Naive thymus-derived CD4-positive, alpha-beta T cell (primary cell): ENCODE data around the gene KDM2A. TPM values are rescaled to one million over a fixed set of nuclear protein-coding genes. Genes with fewer than 3 reads are reported as not detected.
"Not testable (repeated sequence)": the region's sequence is repeated elsewhere in the genome, so short reads cannot be mapped to it uniquely, and the experiment has no call there.

Source experiments
- ATAC-seq: fragments of 150-1000 bp; cut with Tn5 transposase; 2 replicates; pipeline ENCODE4 v1.10.0; 2021; ENCODE audit warnings: mild to moderate bottlenecking, moderate library complexity
- CTCF ChIA-PET: fragments of 350-600 bp; sonication (Branson Sonifier 250); formaldehyde crosslinking; loops from one replicate; lab custom pipeline; 2021; ENCODE audit warnings: antibody characterized with exemption; lab: Charles Lee
- POLR2A ChIA-PET: fragments of 350-600 bp; sonication (Branson Sonifier 250); formaldehyde crosslinking; loops from one replicate; lab custom pipeline; 2021; ENCODE audit warnings: antibody characterized with exemption, inconsistent platforms; lab: Charles Lee
- DNase-seq, 9 donors: peaks; one replicate each; pipeline versions ENCODE4 v3.0.0 to v3.0.0-alpha.2; 2020 to 2022; ENCODE audit warnings: mixed read lengths in 1 of 9
- H3K27ac ChIP-seq: one replicate; pipeline ENCODE4 v1.7.0; 2013; ENCODE audit warnings: mild to moderate bottlenecking, low read depth, low read length, moderate library complexity
- H3K27me3 ChIP-seq, 2 donors: one replicate each; pipeline ENCODE4 v1.7.0; 2013; ENCODE audit warnings: low read length in 2 of 2, mild to moderate bottlenecking in 2 of 2, moderate library complexity in 2 of 2; ENCODE audit not compliant: control insufficient read depth in 2 of 2, insufficient read depth in 2 of 2
- H3K36me3 ChIP-seq, 3 experiments: 1 replicate in 2 of 3; 2 replicates in 1 of 3; pipeline ENCODE4 v1.7.0; 2013; ENCODE audit warnings: low read length in 3 of 3, mild to moderate bottlenecking in 3 of 3, moderate library complexity in 1 of 3; ENCODE audit not compliant: insufficient read depth in 3 of 3, control insufficient read depth in 2 of 3
- H3K4me1 ChIP-seq, 2 donors: one replicate each; pipeline ENCODE4 v1.7.0; 2013; ENCODE audit warnings: low read length in 2 of 2, mild to moderate bottlenecking in 2 of 2, moderate library complexity in 1 of 2; ENCODE audit not compliant: control insufficient read depth in 2 of 2, insufficient read depth in 2 of 2
- H3K4me3 ChIP-seq: 2 replicates; pipeline ENCODE4 v1.7.0; 2013; ENCODE audit warnings: mild to moderate bottlenecking, low read length
- H3K9me3 ChIP-seq, 3 experiments: 1 replicate in 2 of 3; 2 replicates in 1 of 3; pipeline ENCODE4 v1.7.0; 2013; ENCODE audit warnings: low read length in 3 of 3; ENCODE audit not compliant: control insufficient read depth in 2 of 3
- H3K27ac Mint-ChIP-seq, 9 donors: one replicate each; pipeline ENCODE4 v1.8.0; 2020 to 2022; ENCODE audit warnings: mixed read lengths in 9 of 9, mild to moderate bottlenecking in 8 of 9, moderate library complexity in 5 of 9, inconsistent platforms in 2 of 9
- H3K27me3 Mint-ChIP-seq, 5 donors: one replicate each; pipeline ENCODE4 v1.8.0; 2021 to 2022; ENCODE audit warnings: mixed read lengths in 5 of 5, mild to moderate bottlenecking in 1 of 5
- H3K36me3 Mint-ChIP-seq, 5 donors: one replicate each; pipeline ENCODE4 v1.8.0; 2020 to 2022; ENCODE audit warnings: mixed read lengths in 5 of 5, mild to moderate bottlenecking in 3 of 5, inconsistent platforms in 1 of 5
- H3K4me1 Mint-ChIP-seq, 7 donors: one replicate each; pipeline ENCODE4 v1.8.0; 2020 to 2022; ENCODE audit warnings: mixed read lengths in 7 of 7, mild to moderate bottlenecking in 3 of 7, inconsistent platforms in 1 of 7
- H3K4me3 Mint-ChIP-seq, 10 donors: one replicate each; pipeline ENCODE4 v1.8.0; 2020 to 2022; ENCODE audit warnings: mild to moderate bottlenecking in 10 of 10, mixed read lengths in 10 of 10, moderate library complexity in 6 of 10, inconsistent platforms in 2 of 10
- H3K9me3 Mint-ChIP-seq, 11 donors: one replicate each; pipeline ENCODE4 v1.8.0; 2020 to 2022; ENCODE audit warnings: mixed read lengths in 11 of 11, mild to moderate bottlenecking in 4 of 11, inconsistent platforms in 1 of 11, moderate library complexity in 1 of 11
- intact Hi-C, 2 donors: fragments of 100-400 bp; cut with micrococcal nuclease; formaldehyde crosslinking; loops; one replicate each; pipeline ENCODE4 v1.15.1; 2023
- polyA plus RNA-seq, 2 donors: library from polyadenylated mRNA; unstranded; fragments of 300-500 nt; fragmentation: Illumina TruSeq; gene quantifications; one replicate each; pipeline ENCODE4 v1.2.3, GENCODE V29; 2021
- total RNA-seq, 6 experiments: library from RNA in 5 of 6; stranded (reverse) in 5 of 6; gene quantifications; 1 replicate in 5 of 6; 2 replicates in 1 of 6; pipeline ENCODE4 v1.2.3 and lab custom pipeline; 2021 to 2026

KDM2A gene
- total and polyA plus RNA-seq, 7 experiments from 2014 or later = 8.7 to 298 (median 223) TPM

DNA sequence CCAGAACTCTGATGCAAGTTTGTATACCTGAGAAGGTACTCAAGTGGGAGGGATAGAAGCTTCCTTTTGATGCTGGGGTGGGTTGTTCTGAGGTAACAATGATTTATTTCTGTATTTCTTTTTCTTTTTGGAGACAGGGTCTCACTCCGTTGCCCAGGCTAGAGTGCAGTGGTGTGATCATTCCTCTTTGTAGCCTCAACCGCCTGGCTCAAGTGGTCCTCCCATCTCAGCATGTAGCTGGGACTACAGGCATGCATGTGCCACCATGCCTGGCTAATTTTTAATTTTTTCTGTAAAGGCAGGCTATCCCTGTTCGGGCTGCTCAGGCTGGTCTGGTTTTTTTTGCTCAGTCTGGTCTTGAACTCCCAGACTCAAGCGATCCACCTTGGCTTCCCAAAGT, 7.9 kb downstream of the KDM2A start:
- H3K27ac ChIP-seq = no peak overlapping the region

DNA sequence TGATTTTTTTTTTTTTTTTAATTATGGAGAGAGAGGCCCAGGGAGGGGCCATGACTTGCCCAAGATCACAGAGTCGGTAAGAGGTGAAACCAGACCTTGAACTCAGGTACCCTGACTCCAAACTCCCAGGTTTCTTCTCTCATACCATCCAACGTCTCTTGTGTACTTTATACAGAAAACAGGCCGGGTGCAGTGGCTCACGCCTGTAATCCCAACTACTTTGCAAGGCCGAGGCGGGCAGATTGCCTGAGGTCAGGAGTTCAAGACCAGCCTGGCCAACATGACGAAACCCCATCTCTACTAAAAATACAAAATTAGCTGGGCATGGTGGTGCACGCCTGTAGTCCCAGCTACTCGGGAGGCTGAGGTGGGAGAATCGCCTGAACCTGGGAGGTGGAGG, 11.8 kb downstream of the KDM2A start:
- H3K9me3 Mint-ChIP-seq, ATAC-seq, DNase-seq, intact Hi-C loops, H3K27me3 Mint-ChIP-seq, H3K27me3 ChIP-seq, H3K4me3 Mint-ChIP-seq, H3K9me3 ChIP-seq, H3K4me1 ChIP-seq, H3K27ac Mint-ChIP-seq, H3K4me3 ChIP-seq, CTCF ChIA-PET, POLR2A ChIA-PET, H3K27ac ChIP-seq: not testable (repeated sequence)
- peaks cover 14 to 46% (median 38%) of the 10 kb centered on the region in 7 donors for H3K4me1 Mint-ChIP-seq
- H3K36me3 ChIP-seq = peaks cover 7 to 64% (median 17%) of the 10 kb centered on the region in 3 experiments
- H3K36me3 Mint-ChIP-seq = peaks cover 19 to 47% (median 29%) of the 10 kb centered on the region in 5 donors

More for the DNA sequence above, 7.9 kb downstream of the KDM2A start:
- Mint-ChIP-seq H3K4me3 (no peak overlapping the region), H3K27me3 (no peaks in the 10 kb centered on the region), H3K4me1 (peaks cover 21 to 44% (median 38%) of the 10 kb centered on the region in 7 donors), H3K36me3 (peaks cover 8 to 28% (median 15%) of the 10 kb centered on the region in 5 donors), H3K9me3 (no peaks in the 10 kb centered on the region), H3K27ac (peak overlapping the region in 3 of 9 donors; percentile 42 to 56 (median 43))
- intact Hi-C loops = no loop called here
- ChIA-PET CTCF (interaction anchor here (0.7 to 1.7 kb wide), 3 partner anchors 46 to 226 kb away, joined by 4 to 5 read pairs (median 5); partner anchors contain the start of gene POLD4), POLR2A (interaction anchor here (0.7 to 1.1 kb wide), 3 partner anchors 9 to 113 kb away, joined by 3 to 4 read pairs (median 4); no protein-coding TSS in a partner anchor)
- ATAC-seq (no peak), DNase-seq (no peak)
- Histone ChIP-seq H3K36me3 (peaks cover 0 to 27% (median 4%) of the 10 kb centered on the region in 3 experiments), H3K4me1 (peaks cover 1 to 3% of the 10 kb centered on the region in 2 donors), H3K4me3 (no peak overlapping the region), H3K27me3 (no peaks in the 10 kb centered on the region), H3K9me3 (no peaks in the 10 kb centered on the region)

DNA sequence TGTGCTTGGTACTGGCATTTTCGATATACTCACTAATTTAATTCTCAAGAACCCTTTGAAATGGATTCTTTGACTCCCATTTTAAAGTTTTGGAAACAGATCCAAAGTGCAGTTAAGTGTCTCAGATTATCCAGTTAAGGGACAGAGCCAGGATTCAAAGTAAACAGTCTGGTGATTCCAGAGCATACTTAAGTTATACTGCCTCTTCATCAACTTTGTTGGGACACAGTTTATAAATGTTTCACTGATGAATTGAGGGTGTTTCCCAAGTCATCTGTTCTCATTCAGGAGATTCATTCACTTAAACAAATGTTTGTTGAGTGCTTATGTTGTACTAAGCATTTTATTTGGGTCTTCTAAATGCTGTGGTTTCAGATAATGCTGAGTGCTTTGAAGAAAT, 17.1 kb downstream of the KDM2A start:
- no peak overlapping the region for H3K4me3 ChIP-seq
- Mint-ChIP-seq H3K9me3 (no peaks in the 10 kb centered on the region), H3K27ac (peak overlapping the region in 5 of 9 donors; percentile 14 to 53 (median 43)), H3K27me3 (no peaks in the 10 kb centered on the region), H3K36me3 (peaks cover 28 to 59% (median 40%) of the 10 kb centered on the region in 5 donors), H3K4me1 (peaks cover 21 to 52% (median 48%) of the 10 kb centered on the region in 7 donors), H3K4me3 (no peak overlapping the region)
- H3K27me3 ChIP-seq = no peaks in the 10 kb centered on the region
- no peaks in the 10 kb centered on the region for H3K9me3 ChIP-seq
- intact Hi-C loops = no loop called here
- no peaks in the 10 kb centered on the region for H3K4me1 ChIP-seq
- POLR2A ChIA-PET = no interaction called here
- CTCF ChIA-PET = interaction anchor here (1.1 to 1.3 kb wide), 2 partner anchors 26 to 54 kb away, joined by 4 to 5 read pairs; no protein-coding TSS in a partner anchor
- peaks cover 7 to 86% (median 17%) of the 10 kb centered on the region in 3 experiments for H3K36me3 ChIP-seq
- no peak overlapping the region for H3K27ac ChIP-seq
- DNase-seq (no peak), ATAC-seq (no peak)

DNA sequence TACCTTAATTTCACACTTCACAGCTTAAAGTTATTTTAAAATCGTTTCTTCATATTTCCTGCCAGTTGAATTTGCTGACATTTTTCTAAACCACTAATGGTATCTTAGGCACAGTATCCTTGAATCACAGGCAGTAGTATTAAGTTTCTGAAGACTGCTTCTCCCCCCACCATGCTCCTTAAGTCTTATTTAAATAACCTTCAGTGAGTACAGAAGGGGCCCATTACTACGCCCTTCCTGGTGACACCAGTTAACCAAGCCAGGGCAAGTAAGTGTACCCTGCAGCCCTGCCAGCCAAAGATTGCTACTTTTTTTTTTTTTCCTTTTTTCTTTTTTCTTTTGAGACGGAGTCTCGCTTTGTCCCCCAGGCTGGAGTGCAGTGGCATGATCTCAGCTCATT, 19.9 kb downstream of the KDM2A start:
- Histone ChIP-seq H3K9me3 (no peaks in the 10 kb centered on the region), H3K36me3 (peaks cover 7 to 62% (median 13%) of the 10 kb centered on the region in 3 experiments), H3K27me3 (no peaks in the 10 kb centered on the region), H3K4me3 (no peak overlapping the region), H3K4me1 (no peaks in the 10 kb centered on the region), H3K27ac (no peak overlapping the region)
- ChIA-PET CTCF (no interaction called here), POLR2A (interaction anchor here (0.7 kb wide), 1 partner anchor 1441 kb away, joined by 3 read pairs; no protein-coding TSS in a partner anchor)
- ATAC-seq = no peak
- intact Hi-C loops = no loop called here
- H3K36me3 Mint-ChIP-seq = peaks cover 19 to 47% (median 24%) of the 10 kb centered on the region in 5 donors
- no peaks in the 10 kb centered on the region for H3K9me3 Mint-ChIP-seq
- H3K4me1 Mint-ChIP-seq = peaks cover 17 to 42% (median 36%) of the 10 kb centered on the region in 7 donors
- H3K27ac Mint-ChIP-seq = peak overlapping the region in 3 of 9 donors; percentile 16 to 73 (median 28)
- no peak overlapping the region for H3K4me3 Mint-ChIP-seq
- DNase-seq = no peak
- H3K27me3 Mint-ChIP-seq = no peaks in the 10 kb centered on the region

DNA sequence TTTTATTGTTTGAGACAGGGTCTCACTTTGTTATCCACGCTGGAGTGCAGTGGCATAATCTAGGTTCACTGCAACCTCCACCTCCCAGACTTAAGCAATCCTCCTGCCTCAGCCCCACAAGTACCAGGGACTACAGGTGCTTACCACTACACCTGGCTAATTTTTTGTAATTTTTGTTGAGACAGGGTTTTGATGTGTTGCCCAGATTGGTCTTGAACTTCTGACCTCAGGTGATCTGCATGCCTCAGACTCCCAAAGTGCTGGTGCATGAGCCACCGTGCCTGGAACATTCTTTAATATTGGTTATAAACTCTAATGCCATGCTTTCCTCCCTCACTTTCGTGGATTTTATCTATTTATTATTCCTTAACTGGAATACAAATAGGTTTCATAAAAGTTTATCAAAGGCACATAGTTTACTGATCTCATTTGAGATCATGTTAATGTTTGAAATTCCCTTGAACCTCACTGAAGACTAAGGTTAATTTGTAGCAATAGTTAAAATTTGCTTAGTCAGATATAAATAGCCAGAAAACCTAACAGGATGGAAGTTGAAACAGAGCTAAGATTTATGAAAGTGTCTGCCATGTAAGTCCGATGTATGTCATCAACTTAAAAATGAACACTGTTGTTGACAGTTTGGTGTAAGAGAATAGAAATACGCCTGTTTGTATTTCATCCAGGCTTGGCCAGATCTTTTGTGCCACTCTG, 27.6 kb downstream of the KDM2A start:
- Mint-ChIP-seq H3K36me3 (peaks cover 0 to 28% (median 12%) of the 10 kb centered on the region in 5 donors), H3K27ac (peak overlapping the region in 2 of 9 donors; percentile 53 to 70), H3K9me3 (no peaks in the 10 kb centered on the region), H3K4me1 (peaks cover 6 to 20% (median 7%) of the 10 kb centered on the region in 7 donors), H3K4me3 (no peak overlapping the region), H3K27me3 (no peaks in the 10 kb centered on the region)
- DNase-seq (no peak), ATAC-seq (no peak)
- CTCF ChIA-PET = no interaction called here
- POLR2A ChIA-PET = no interaction called here
- H3K27ac ChIP-seq = no peak overlapping the region
- H3K27me3 ChIP-seq = no peaks in the 10 kb centered on the region
- H3K4me1 ChIP-seq = no peaks in the 10 kb centered on the region
- intact Hi-C loops = no loop called here
- H3K4me3 ChIP-seq = no peak overlapping the region
- H3K9me3 ChIP-seq = no peaks in the 10 kb centered on the region
- H3K36me3 ChIP-seq = peaks cover 0 to 35% (median 6%) of the 10 kb centered on the region in 3 experiments

DNA sequence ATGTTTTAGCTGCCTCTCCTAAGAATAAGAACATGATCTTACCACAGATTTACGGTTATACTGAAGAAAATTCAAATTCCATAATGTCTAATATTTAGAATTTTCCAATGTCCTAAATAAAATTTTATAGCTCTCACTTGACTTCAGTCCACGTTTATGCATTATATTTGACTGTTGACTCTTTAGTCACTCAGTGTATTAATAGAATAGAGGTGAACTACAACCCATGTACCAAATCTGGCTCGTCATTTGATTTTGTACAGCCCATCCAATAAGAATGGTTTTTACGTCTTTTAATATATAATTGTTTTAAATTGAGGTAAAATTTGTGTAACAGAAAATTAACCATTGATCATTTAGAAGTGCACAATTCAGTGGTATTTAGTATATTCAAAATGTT, 34.9 kb downstream of the KDM2A start:
- Mint-ChIP-seq H3K9me3 (no peaks in the 10 kb centered on the region), H3K27ac (peak overlapping the region in 1 of 9 donors; percentile 8), H3K36me3 (peaks cover 0 to 23% (median 8%) of the 10 kb centered on the region in 5 donors), H3K27me3 (no peaks in the 10 kb centered on the region), H3K4me3 (no peak overlapping the region), H3K4me1 (peaks cover 11 to 22% (median 15%) of the 10 kb centered on the region in 7 donors)
- ChIA-PET POLR2A (no interaction called here), CTCF (interaction anchor here (0.6 kb wide), 1 partner anchor 11 kb away, joined by 4 read pairs; no protein-coding TSS in a partner anchor)
- intact Hi-C loops = no loop called here
- DNase-seq (no peak), ATAC-seq (no peak)
- H3K4me1 ChIP-seq = no peaks in the 10 kb centered on the region
- peaks cover 0 to 26% (median 9%) of the 10 kb centered on the region in 3 experiments for H3K36me3 ChIP-seq
- H3K9me3 ChIP-seq = no peaks in the 10 kb centered on the region
- no peak overlapping the region for H3K4me3 ChIP-seq
- H3K27me3 ChIP-seq = no peaks in the 10 kb centered on the region
- H3K27ac ChIP-seq = no peak overlapping the region
